Measurements from ENCODE around the gene RPL29. TPM values are rescaled to one million over a fixed set of nuclear protein-coding genes. Genes with fewer than 3 reads are reported as not detected.

Gene RPL29
- total and polyA plus RNA-seq, 2 of the 13 experiments (the other 11 are each of a cell fraction or from before 2014, with no cell fraction given) = 1,348 to 2,263 TPM

GRCh38 chr3:51967384-51968169 is 28.1 kb downstream of the RPL29 start, which contains the start of gene PCBP4 (continued):
- no peak for TF ChIP-seq ZNF263 (CRISPR knock-in tag; IDR thresholded peaks at IDR 0.05)
- TF ChIP-seq ZNF550 (CRISPR knock-in tag; IDR thresholded peaks at IDR 0.05; ENCODE audit: borderline replicate concordance) = no peak
- no peak for TF ChIP-seq ATF7 (IDR thresholded peaks at IDR 0.05)
- TF ChIP-seq ATF7 (CRISPR knock-in tag; IDR thresholded peaks at IDR 0.05) = no peak
- no peak for TF ChIP-seq HDAC1 (CRISPR knock-in tag; IDR thresholded peaks at IDR 0.05)
- TF ChIP-seq MTA1 (CRISPR knock-in tag; IDR thresholded peaks at IDR 0.05; ENCODE audit: borderline replicate concordance) = peak; percentile 43; the same call in 1 of the 2 replicates
- peak; percentile 19; the same call in 1 of the 2 replicates for TF ChIP-seq SALL1 (CRISPR knock-in tag; IDR thresholded peaks at IDR 0.05)
- peak; percentile 86 for TF ChIP-seq RBM22 (optimal IDR thresholded peaks at IDR 0.05; ENCODE audit: low read length)
- TF ChIP-seq ZNF772 (CRISPR knock-in tag; IDR thresholded peaks at IDR 0.05) = no peak
- peak; percentile 47; the same call in 1 of the 3 replicates for TF ChIP-seq MXI1 (IDR thresholded peaks at IDR 0.05; ENCODE audit: borderline replicate concordance, low read depth, low read length)
- no peak for TF ChIP-seq TFDP2 (CRISPR knock-in tag; IDR thresholded peaks at IDR 0.05)
- no peak for TF ChIP-seq GATAD1 (CRISPR knock-in tag; IDR thresholded peaks at IDR 0.05)
- TF ChIP-seq ZNF367 (CRISPR knock-in tag; IDR thresholded peaks at IDR 0.05; ENCODE audit: borderline replicate concordance) = no peak
- TF ChIP-seq KDM2A (CRISPR knock-in tag; IDR thresholded peaks at IDR 0.05; ENCODE audit: borderline replicate concordance, low read depth) = peak; percentile 90
- TF ChIP-seq ZNF446 (CRISPR knock-in tag; IDR thresholded peaks at IDR 0.05) = peak; percentile 64; the same call in 1 of the 2 replicates
- 0 out of 2 replicates have a peak, but pooled peaks have one; percentile 23 for TF ChIP-seq AHR (CRISPR knock-in tag; IDR thresholded peaks at IDR 0.05)
- TF ChIP-seq RAD51 (IDR thresholded peaks at IDR 0.05; ENCODE audit: borderline replicate concordance) = no peak
- TF ChIP-seq ETV5 (CRISPR knock-in tag; IDR thresholded peaks at IDR 0.05; ENCODE audit: borderline replicate concordance) = no peak
- TF ChIP-seq ZNF138 (CRISPR knock-in tag; IDR thresholded peaks at IDR 0.05; ENCODE audit: low read depth) = 0 out of 2 replicates have a peak, but pooled peaks have one; percentile 4
- TF ChIP-seq ZIK1 (CRISPR knock-in tag; IDR thresholded peaks at IDR 0.05; ENCODE audit: borderline replicate concordance, low read depth) = 0 out of 2 replicates have a peak, but pooled peaks have one; percentile 5
- no peak for TF ChIP-seq MTF2 (CRISPR knock-in tag; IDR thresholded peaks at IDR 0.05; ENCODE audit: borderline replicate concordance)
- 0 out of 2 replicates have a peak, but pooled peaks have one; percentile 11 for TF ChIP-seq ZNF431 (CRISPR knock-in tag; IDR thresholded peaks at IDR 0.05; ENCODE audit: borderline replicate concordance, low read depth)
- no peak for TF ChIP-seq FOXJ3 (CRISPR knock-in tag; IDR thresholded peaks at IDR 0.05; ENCODE audit: borderline replicate concordance)
- TF ChIP-seq KDM6A (CRISPR knock-in tag; IDR thresholded peaks at IDR 0.05; ENCODE audit: low read depth) = no peak
- no peak for TF ChIP-seq ZNF251 (CRISPR knock-in tag; IDR thresholded peaks at IDR 0.05)
- TF ChIP-seq ZBTB7B (CRISPR knock-in tag; IDR thresholded peaks at IDR 0.05) = peak; percentile 20; the same call in 1 of the 2 replicates
- no peak for TF ChIP-seq MEIS1 (CRISPR knock-in tag; IDR thresholded peaks at IDR 0.05; ENCODE audit: borderline replicate concordance)
- 0 out of 2 replicates have a peak, but pooled peaks have one; percentile 52 for TF ChIP-seq MTERF4 (CRISPR knock-in tag; IDR thresholded peaks at IDR 0.05)
- peak; percentile 97 for TF ChIP-seq ZNF326 (CRISPR knock-in tag; IDR thresholded peaks at IDR 0.05; ENCODE audit: borderline replicate concordance)
- peak; percentile 43 for TF ChIP-seq ASH2L (IDR thresholded peaks at IDR 0.05; ENCODE audit: insufficient read length, low read depth, low read length)

Measured in HepG2 (cell line).